Neural cell (in vitro differentiated cells): ENCODE measurements around the gene ALOX5AP. TPM values are rescaled to one million over a fixed set of nuclear protein-coding genes. Genes with fewer than 3 reads are reported as not detected.

Experiments used
- H2AFZ ChIP-seq: fragments of 200-600, 300-800 bp; sonication (generic), shearing (Covaris generic); 2 replicates; pipeline ENCODE4 v1.6.0; 2014; ENCODE audit warnings: low read depth, mild to moderate bottlenecking, antibody characterized with exemption, low read length, moderate library complexity
- H3F3A ChIP-seq: fragments of 200-600 bp; shearing (Covaris generic); 2 replicates; pipeline ENCODE4 v1.6.1; 2016; ENCODE audit warnings: mild to moderate bottlenecking, moderate library complexity, mixed read lengths, antibody characterized with exemption, low read length; ENCODE audit not compliant: insufficient read depth, poor library complexity, severe bottlenecking
- H3K27ac ChIP-seq: fragments of 200-600, 300-800 bp; sonication (generic), shearing (Covaris generic); 2 replicates; pipeline ENCODE4 v1.5.1; 2014; ENCODE audit warnings: mild to moderate bottlenecking, low read length, moderate library complexity
- H3K27me3 ChIP-seq: fragments of 300-800, 200-600 bp; sonication (generic), shearing (Covaris generic); 2 replicates; pipeline ENCODE4 v1.6.0; 2014; ENCODE audit warnings: mild to moderate bottlenecking, low read depth, low read length, moderate library complexity; ENCODE audit not compliant: insufficient read depth
- H3K36me3 ChIP-seq: fragments of 300-800, 200-600 bp; sonication (generic), shearing (Covaris generic); 2 replicates; pipeline ENCODE4 v1.5.1; 2014; ENCODE audit warnings: mild to moderate bottlenecking, antibody characterized with exemption, low read length, moderate library complexity; ENCODE audit not compliant: insufficient read depth
- H3K4me2 ChIP-seq: fragments of 300-800, 200-600 bp; sonication (generic), shearing (Covaris generic); 2 replicates; pipeline ENCODE4 v1.6.0; 2014; ENCODE audit warnings: mild to moderate bottlenecking, low read length
- H3K4me3 ChIP-seq: fragments of 300-800, 200-600 bp; sonication (generic), shearing (Covaris generic); 2 replicates; pipeline ENCODE4 v1.5.1; 2014; ENCODE audit warnings: mild to moderate bottlenecking, low read length, moderate library complexity
- H3K79me2 ChIP-seq: fragments of 200-600 bp; shearing (Covaris generic); replicated peaks from 2 replicates; pipeline ENCODE4 v1.6.0; 2014; ENCODE audit warnings: mild to moderate bottlenecking, low read length, moderate library complexity; ENCODE audit not compliant: insufficient read depth
- H3K9ac ChIP-seq: fragments of 300-800, 200-600 bp; sonication (generic), shearing (Covaris generic); 2 replicates; pipeline ENCODE4 v1.6.1; 2016; ENCODE audit warnings: mild to moderate bottlenecking, low read length, mixed read lengths
- H3K9me2 ChIP-seq: fragments of 200-600 bp; shearing (Covaris generic); 2 replicates; pipeline ENCODE4 v1.6.1; 2016; ENCODE audit warnings: mild to moderate bottlenecking, low read length, mixed read lengths; ENCODE audit not compliant: insufficient read depth
- H3K9me3 ChIP-seq: fragments of 200-600, 300-800 bp; sonication (generic), shearing (Covaris generic); 2 replicates; pipeline ENCODE4 v1.6.1; 2016; ENCODE audit warnings: mild to moderate bottlenecking, mixed run types, low read length, moderate library complexity, mixed read lengths
- H4K20me1 ChIP-seq: fragments of 200-600 bp; shearing (Covaris generic); 2 replicates; pipeline ENCODE4 v1.6.1; 2016; ENCODE audit warnings: mild to moderate bottlenecking, mixed run types; ENCODE audit not compliant: insufficient read depth
- EP300 ChIP-seq: fragments of 450-650 bp; conservative IDR thresholded peaks from 2 replicates; pipeline ENCODE4 v1.6.1; 2014; ENCODE audit warnings: antibody characterized with exemption, mild to moderate bottlenecking, moderate library complexity; ENCODE audit not compliant: poor library complexity, severe bottlenecking
- EZH2 ChIP-seq: fragments of 200-600, 300-800 bp; shearing (Covaris generic), sonication (generic); IDR thresholded peaks from 2 replicates; pipeline ENCODE4 v1.6.1; 2014; ENCODE audit warnings: antibody characterized with exemption, low read length, borderline replicate concordance, mild to moderate bottlenecking; ENCODE audit not compliant: insufficient read depth, poor library complexity, severe bottlenecking
- MXI1 ChIP-seq: fragments of 450-650 bp; conservative IDR thresholded peaks from 2 replicates; pipeline ENCODE4 v1.6.1; 2014; ENCODE audit warnings: antibody characterized with exemption, mild to moderate bottlenecking; ENCODE audit not compliant: poor library complexity, severe bottlenecking
- POLR2AphosphoS5 ChIP-seq: IDR thresholded peaks from 2 replicates; pipeline ENCODE4 v1.6.1; 2012
- RAD21 ChIP-seq: fragments of 450-650 bp; conservative IDR thresholded peaks from 2 replicates; pipeline ENCODE4 v1.6.1; 2014; ENCODE audit warnings: antibody characterized with exemption, mild to moderate bottlenecking, moderate library complexity
- SMC3 ChIP-seq: fragments of 450-650 bp; conservative IDR thresholded peaks from 2 replicates; pipeline ENCODE4 v1.6.1; 2014; ENCODE audit warnings: antibody characterized with exemption, mild to moderate bottlenecking, moderate library complexity; ENCODE audit not compliant: poor library complexity
- TAF1 ChIP-seq: IDR thresholded peaks from 2 replicates; pipeline ENCODE4 v1.6.1; 2012; ENCODE audit warnings: low read depth
- polyA plus RNA-seq: library from polyadenylated mRNA; depleted of rRNA; stranded (reverse); fragments of >200 nt; gene quantifications from 2 replicates; pipeline ENCODE4 v1.2.3, GENCODE V29; 2014
- TF ChIP-seq, protein P1 (sequence below): IDR thresholded peaks from 2 replicates; pipeline ENCODE4 v1.6.1; 2012; ENCODE audit warnings: borderline replicate concordance
- TF ChIP-seq, protein P2 (sequence below): fragments of 450-650 bp; IDR thresholded peaks from 2 replicates; pipeline ENCODE4 v1.5.1; 2014; ENCODE audit warnings: antibody characterized with exemption, mild to moderate bottlenecking, moderate library complexity; ENCODE audit not compliant: poor library complexity, severe bottlenecking

ALOX5AP gene
- polyA plus RNA-seq, 1 donor from 2014 or later, result not detected

GRCh38 chr13:30724778-30725177 is 10.6 kb upstream of the ALOX5AP start:
- no peak overlapping the region for H3K4me2 ChIP-seq
- H3K27ac ChIP-seq, result no peak overlapping the region
- TF ChIP-seq POLR2AphosphoS5, result no peak
- no peak for TF ChIP-seq SMC3
- TF ChIP-seq, protein P1, sequence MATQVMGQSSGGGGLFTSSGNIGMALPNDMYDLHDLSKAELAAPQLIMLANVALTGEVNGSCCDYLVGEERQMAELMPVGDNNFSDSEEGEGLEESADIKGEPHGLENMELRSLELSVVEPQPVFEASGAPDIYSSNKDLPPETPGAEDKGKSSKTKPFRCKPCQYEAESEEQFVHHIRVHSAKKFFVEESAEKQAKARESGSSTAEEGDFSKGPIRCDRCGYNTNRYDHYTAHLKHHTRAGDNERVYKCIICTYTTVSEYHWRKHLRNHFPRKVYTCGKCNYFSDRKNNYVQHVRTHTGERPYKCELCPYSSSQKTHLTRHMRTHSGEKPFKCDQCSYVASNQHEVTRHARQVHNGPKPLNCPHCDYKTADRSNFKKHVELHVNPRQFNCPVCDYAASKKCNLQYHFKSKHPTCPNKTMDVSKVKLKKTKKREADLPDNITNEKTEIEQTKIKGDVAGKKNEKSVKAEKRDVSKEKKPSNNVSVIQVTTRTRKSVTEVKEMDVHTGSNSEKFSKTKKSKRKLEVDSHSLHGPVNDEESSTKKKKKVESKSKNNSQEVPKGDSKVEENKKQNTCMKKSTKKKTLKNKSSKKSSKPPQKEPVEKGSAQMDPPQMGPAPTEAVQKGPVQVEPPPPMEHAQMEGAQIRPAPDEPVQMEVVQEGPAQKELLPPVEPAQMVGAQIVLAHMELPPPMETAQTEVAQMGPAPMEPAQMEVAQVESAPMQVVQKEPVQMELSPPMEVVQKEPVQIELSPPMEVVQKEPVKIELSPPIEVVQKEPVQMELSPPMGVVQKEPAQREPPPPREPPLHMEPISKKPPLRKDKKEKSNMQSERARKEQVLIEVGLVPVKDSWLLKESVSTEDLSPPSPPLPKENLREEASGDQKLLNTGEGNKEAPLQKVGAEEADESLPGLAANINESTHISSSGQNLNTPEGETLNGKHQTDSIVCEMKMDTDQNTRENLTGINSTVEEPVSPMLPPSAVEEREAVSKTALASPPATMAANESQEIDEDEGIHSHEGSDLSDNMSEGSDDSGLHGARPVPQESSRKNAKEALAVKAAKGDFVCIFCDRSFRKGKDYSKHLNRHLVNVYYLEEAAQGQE, result no peak
- TF ChIP-seq RAD21, result no peak
- TF ChIP-seq EP300, result no peak
- TF ChIP-seq TAF1, result no peak
- no peaks in the 10 kb centered on the region for H3K27me3 ChIP-seq
- no peaks in the 10 kb centered on the region for H3K36me3 ChIP-seq
- no peaks in the 10 kb centered on the region for H4K20me1 ChIP-seq
- H3K79me2 ChIP-seq, result no peaks in the 10 kb centered on the region
- no peaks in the 10 kb centered on the region for H3K9me3 ChIP-seq
- no peaks in the 10 kb centered on the region for H3F3A ChIP-seq
- H3K9me2 ChIP-seq, result no peaks in the 10 kb centered on the region
- no peak overlapping the region for H3K9ac ChIP-seq
- no peak overlapping the region for H2AFZ ChIP-seq
- no peak overlapping the region for H3K4me3 ChIP-seq

DNA sequence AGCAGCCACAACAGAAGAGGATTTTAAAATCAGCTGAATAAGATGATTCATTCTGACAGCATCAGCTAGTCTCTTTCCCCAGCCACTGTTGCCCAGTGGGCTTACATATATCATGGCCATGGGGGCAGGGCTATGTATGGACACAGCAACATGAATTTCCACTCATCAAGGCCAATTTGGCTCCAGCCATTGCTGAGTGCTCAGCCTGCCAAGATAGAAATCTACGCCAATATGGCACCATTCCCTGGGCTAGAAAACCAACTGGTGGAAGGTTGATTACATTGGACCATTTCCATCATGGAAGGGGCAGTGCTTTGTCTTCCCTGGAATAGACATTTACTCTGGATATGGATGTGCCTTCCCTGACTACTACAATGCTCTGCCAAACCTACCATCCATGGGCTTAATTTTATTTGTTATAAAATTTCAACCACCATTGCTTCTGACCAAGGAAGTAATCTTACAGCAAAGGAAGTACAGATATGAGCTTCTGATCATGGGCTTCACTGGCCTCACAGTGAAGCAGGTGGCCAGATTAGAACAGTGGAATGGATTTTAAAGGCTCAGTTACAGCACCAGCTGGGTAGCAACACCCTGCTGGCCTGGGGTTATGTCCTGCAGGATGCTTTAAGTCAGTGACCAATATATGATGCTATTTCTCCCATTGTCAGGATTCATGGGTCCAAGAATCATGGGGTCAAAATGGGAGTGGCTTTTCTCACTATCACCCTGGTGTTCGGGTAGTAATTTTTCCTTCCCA is 9.8 kb upstream of the ALOX5AP start:
- no peaks in the 10 kb centered on the region for H3K9me2 ChIP-seq
- no peak overlapping the region for H3K27ac ChIP-seq
- no peaks in the 10 kb centered on the region for H3K79me2 ChIP-seq

More for the DNA sequence above, 9.8 kb upstream of the ALOX5AP start:
- H4K20me1 ChIP-seq, result no peaks in the 10 kb centered on the region
- no peak overlapping the region for H3K9ac ChIP-seq
- H3K36me3 ChIP-seq, result no peaks in the 10 kb centered on the region
- H3F3A ChIP-seq, result no peaks in the 10 kb centered on the region
- H3K4me2 ChIP-seq, result no peak overlapping the region
- H3K4me3 ChIP-seq, result no peak overlapping the region
- no peaks in the 10 kb centered on the region for H3K27me3 ChIP-seq
- TF ChIP-seq SMC3 (no peak), TAF1 (no peak), MXI1 (no peak), POLR2AphosphoS5 (no peak), EP300 (no peak), RAD21 (no peak), EZH2 (no peak)
- TF ChIP-seq, protein P2, sequence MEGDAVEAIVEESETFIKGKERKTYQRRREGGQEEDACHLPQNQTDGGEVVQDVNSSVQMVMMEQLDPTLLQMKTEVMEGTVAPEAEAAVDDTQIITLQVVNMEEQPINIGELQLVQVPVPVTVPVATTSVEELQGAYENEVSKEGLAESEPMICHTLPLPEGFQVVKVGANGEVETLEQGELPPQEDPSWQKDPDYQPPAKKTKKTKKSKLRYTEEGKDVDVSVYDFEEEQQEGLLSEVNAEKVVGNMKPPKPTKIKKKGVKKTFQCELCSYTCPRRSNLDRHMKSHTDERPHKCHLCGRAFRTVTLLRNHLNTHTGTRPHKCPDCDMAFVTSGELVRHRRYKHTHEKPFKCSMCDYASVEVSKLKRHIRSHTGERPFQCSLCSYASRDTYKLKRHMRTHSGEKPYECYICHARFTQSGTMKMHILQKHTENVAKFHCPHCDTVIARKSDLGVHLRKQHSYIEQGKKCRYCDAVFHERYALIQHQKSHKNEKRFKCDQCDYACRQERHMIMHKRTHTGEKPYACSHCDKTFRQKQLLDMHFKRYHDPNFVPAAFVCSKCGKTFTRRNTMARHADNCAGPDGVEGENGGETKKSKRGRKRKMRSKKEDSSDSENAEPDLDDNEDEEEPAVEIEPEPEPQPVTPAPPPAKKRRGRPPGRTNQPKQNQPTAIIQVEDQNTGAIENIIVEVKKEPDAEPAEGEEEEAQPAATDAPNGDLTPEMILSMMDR, result no peak
- TF ChIP-seq, protein P1, result no peak
- no peaks in the 10 kb centered on the region for H3K9me3 ChIP-seq
- H2AFZ ChIP-seq, result no peak overlapping the region
